A673 (cell line): ENCODE results near the gene GPATCH3.

Experiments
- EZH2 ChIP-seq: fragments of 200-600 bp; sonication (generic); IDR thresholded peaks from 2 replicates; pipeline ENCODE4 v1.6.1; 2017; ENCODE audit warnings: borderline replicate concordance, low read depth, mild to moderate bottlenecking, mixed read lengths, antibody characterized with exemption, low read length; ENCODE audit not compliant: poor library complexity, severe bottlenecking
- TF ChIP-seq, protein P1 (sequence below): fragments of 300-800, 200-600 bp; sonication (generic); conservative IDR thresholded peaks from 2 replicates; pipeline ENCODE4 v1.5.1; 2017; ENCODE audit warnings: low read depth, mild to moderate bottlenecking, antibody characterized with exemption, low read length, moderate library complexity, mixed read lengths

GRCh38 chr1:26897351-26897750 is 2.9 kb downstream of the GPATCH3 start:
- TF ChIP-seq, protein P1, sequence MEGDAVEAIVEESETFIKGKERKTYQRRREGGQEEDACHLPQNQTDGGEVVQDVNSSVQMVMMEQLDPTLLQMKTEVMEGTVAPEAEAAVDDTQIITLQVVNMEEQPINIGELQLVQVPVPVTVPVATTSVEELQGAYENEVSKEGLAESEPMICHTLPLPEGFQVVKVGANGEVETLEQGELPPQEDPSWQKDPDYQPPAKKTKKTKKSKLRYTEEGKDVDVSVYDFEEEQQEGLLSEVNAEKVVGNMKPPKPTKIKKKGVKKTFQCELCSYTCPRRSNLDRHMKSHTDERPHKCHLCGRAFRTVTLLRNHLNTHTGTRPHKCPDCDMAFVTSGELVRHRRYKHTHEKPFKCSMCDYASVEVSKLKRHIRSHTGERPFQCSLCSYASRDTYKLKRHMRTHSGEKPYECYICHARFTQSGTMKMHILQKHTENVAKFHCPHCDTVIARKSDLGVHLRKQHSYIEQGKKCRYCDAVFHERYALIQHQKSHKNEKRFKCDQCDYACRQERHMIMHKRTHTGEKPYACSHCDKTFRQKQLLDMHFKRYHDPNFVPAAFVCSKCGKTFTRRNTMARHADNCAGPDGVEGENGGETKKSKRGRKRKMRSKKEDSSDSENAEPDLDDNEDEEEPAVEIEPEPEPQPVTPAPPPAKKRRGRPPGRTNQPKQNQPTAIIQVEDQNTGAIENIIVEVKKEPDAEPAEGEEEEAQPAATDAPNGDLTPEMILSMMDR = no peak
- TF ChIP-seq EZH2 = no peak
